NB4 (cell line): Measurements from ENCODE around the gene NT5C1A.
A peak's percentile ranks its signal among the peaks of the same experiment; 100 is the strongest.

Experiments used
- TF ChIP-seq, protein P1 (sequence below): IDR thresholded peaks from one replicate; pipeline ENCODE4 v1.5.1; 2012; ENCODE audit warnings: low read depth, low read length
- TF ChIP-seq, protein P2 (sequence below): IDR thresholded peaks from 2 replicates; pipeline ENCODE4 v1.6.1; 2011; ENCODE audit warnings: low read depth, low read length

DNA sequence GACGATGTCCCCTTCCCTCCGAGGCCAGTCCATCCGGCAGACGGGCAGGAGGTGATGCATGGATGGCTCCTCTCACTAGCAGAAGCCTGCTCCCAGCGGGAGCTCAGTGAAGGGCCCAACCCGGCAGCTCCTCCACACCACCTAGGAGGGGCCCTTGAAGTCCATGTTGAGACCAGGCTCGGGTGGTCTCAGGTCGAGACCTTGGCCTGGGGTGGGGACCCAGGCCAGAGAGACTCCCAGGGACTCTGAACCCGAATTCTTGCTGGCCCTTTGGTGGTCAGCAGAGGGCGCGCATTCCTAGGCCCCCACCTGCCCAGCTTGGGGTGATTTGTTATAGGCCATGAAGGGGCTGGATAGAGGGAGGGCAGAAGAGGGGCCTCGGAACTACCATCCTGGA, 642 bp upstream of the NT5C1A start:
- TF ChIP-seq, protein P1, sequence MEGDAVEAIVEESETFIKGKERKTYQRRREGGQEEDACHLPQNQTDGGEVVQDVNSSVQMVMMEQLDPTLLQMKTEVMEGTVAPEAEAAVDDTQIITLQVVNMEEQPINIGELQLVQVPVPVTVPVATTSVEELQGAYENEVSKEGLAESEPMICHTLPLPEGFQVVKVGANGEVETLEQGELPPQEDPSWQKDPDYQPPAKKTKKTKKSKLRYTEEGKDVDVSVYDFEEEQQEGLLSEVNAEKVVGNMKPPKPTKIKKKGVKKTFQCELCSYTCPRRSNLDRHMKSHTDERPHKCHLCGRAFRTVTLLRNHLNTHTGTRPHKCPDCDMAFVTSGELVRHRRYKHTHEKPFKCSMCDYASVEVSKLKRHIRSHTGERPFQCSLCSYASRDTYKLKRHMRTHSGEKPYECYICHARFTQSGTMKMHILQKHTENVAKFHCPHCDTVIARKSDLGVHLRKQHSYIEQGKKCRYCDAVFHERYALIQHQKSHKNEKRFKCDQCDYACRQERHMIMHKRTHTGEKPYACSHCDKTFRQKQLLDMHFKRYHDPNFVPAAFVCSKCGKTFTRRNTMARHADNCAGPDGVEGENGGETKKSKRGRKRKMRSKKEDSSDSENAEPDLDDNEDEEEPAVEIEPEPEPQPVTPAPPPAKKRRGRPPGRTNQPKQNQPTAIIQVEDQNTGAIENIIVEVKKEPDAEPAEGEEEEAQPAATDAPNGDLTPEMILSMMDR = peak; percentile 38
- TF ChIP-seq, protein P2, sequence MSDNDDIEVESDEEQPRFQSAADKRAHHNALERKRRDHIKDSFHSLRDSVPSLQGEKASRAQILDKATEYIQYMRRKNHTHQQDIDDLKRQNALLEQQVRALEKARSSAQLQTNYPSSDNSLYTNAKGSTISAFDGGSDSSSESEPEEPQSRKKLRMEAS = no peak
